GM23338 (cell line): ENCODE results near the gene FOXD1.

Experiments
- CTCF ChIP-seq, 2 experiments: fragments of 200-600 bp in 1 of 2; sonication (generic) in 1 of 2; conservative IDR thresholded peaks; 2 replicates each; pipeline versions ENCODE4 v1.5.1 to v1.6.1; 2016 to 2017; ENCODE audit warnings: antibody characterized with exemption in 2 of 2, low read depth in 2 of 2, mild to moderate bottlenecking in 2 of 2, moderate library complexity in 1 of 2
- REST ChIP-seq: IDR thresholded peaks from one replicate; pipeline ENCODE4 v1.6.1; 2018; ENCODE audit warnings: antibody characterized with exemption; ENCODE audit not compliant: unreplicated experiment

- no peak for TF ChIP-seq REST
- no peak for TF ChIP-seq CTCF (conservative IDR thresholded peaks at IDR 0.05; ENCODE audit: low read depth in 2 of 2)
Measured at GRCh38 chr5:73464016-73464745, 15.6 kb upstream of the FOXD1 start.
